Measurements from ENCODE around the gene COPG2. TPM values are rescaled to one million over a fixed set of nuclear protein-coding genes. Genes with fewer than 3 reads are reported as not detected.

The COPG2 gene
- total RNA-seq, 4 donors from 2014 or later = 9.5 to 47.5 (median 20.2) TPM

DNA sequence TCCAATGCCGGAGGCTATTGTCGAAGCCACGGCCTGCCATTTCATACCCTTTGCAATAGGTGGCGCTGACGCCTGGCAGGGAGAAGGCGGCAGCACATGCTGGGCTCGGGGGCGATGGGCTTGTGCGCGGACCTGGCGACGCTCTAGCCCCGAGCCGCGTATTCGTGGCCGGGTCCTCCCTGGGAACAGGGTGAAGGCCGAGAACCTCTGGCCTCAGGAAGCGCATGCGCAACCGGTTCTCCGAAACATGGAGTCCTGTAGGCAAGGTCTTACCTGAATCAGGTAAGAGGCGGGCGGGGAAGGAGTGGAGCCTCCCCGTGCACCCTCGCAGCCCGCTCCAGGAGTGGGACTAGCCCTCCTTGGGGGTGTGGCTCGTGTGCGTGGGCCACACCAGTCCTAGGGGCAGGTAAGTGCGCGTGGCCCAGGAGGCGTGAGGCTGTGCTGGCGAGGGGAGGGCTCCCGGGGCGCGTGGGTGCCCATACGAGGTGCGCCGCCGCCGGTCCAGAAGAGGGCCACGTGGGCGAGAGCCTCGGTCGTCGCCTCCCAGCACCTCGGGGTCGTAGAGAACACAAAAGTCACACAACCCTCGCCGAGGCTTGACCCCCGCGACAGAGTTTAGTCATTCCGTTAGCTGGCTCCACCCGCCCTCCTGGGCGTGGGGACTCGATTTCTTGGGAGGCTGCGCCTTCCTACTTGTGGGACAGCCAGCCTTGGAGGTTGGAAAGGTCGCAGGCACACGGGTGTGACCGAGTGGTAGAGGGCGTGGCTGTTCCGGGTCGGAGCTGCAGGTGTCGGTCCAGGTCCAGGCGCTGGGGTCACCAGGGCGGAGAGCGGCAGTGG, 182.2 kb downstream of the COPG2 start:
- no peak for TF ChIP-seq POLR2A (IDR thresholded peaks at IDR 0.05)
- TF ChIP-seq, protein P1, sequence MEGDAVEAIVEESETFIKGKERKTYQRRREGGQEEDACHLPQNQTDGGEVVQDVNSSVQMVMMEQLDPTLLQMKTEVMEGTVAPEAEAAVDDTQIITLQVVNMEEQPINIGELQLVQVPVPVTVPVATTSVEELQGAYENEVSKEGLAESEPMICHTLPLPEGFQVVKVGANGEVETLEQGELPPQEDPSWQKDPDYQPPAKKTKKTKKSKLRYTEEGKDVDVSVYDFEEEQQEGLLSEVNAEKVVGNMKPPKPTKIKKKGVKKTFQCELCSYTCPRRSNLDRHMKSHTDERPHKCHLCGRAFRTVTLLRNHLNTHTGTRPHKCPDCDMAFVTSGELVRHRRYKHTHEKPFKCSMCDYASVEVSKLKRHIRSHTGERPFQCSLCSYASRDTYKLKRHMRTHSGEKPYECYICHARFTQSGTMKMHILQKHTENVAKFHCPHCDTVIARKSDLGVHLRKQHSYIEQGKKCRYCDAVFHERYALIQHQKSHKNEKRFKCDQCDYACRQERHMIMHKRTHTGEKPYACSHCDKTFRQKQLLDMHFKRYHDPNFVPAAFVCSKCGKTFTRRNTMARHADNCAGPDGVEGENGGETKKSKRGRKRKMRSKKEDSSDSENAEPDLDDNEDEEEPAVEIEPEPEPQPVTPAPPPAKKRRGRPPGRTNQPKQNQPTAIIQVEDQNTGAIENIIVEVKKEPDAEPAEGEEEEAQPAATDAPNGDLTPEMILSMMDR (IDR thresholded peaks at IDR 0.05) = peak in 3 of 4 experiments; percentile 20 to 33 (median 29)
- no peak for DNase-seq
- H3K27ac ChIP-seq = peak overlapping the region in 1 of 2 donors; percentile 19

DNA sequence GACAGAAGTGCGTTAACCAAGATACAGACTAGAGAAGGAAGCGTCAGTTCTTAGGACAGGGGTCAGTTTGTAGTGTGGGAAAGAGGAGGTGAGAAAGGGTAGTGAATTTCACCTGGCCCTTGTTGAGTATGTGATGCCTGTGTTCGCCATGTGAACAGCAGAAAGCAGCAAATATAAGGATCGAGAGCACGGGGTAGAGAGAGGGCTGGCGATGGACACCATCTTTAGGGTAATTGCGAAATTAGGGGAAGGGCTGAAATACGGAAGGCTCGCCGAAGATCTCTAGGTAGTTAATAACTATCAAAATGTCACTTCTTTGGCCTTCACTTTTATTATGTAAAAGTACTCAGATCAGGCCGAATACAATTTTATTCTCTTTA, 182.8 kb downstream of the COPG2 start:
- intact Hi-C loops (cut with DNase I; ENCODE audit: low total_unique reads) = loop anchor here (10.0 kb wide), 1 partner anchor 211 kb away; no protein-coding TSS in a partner anchor
- H3K27me3 ChIP-seq = no peaks in the 10 kb centered on the region
- no peak overlapping the region for H3K27ac ChIP-seq
- H3K4me3 ChIP-seq = peak overlapping the region in 1 of 2 donors; percentile 25
- DNase-seq = no peak
- no peaks in the 10 kb centered on the region for H3K4me1 ChIP-seq
- no peak for TF ChIP-seq POLR2A (IDR thresholded peaks at IDR 0.05)
- H3K9me3 ChIP-seq = no peaks in the 10 kb centered on the region
- no peaks in the 10 kb centered on the region for H3K36me3 ChIP-seq

More for the DNA sequence above, 182.2 kb downstream of the COPG2 start:
- intact Hi-C loops (cut with DNase I; ENCODE audit: low total_unique reads) = loop anchor here (10.0 kb wide), 1 partner anchor 212 kb away; no protein-coding TSS in a partner anchor
- Histone ChIP-seq H3K4me1 (no peaks in the 10 kb centered on the region), H3K27me3 (no peaks in the 10 kb centered on the region), H3K36me3 (no peaks in the 10 kb centered on the region), H3K4me3 (peak overlapping the region; percentile 22 to 25), H3K9me3 (no peaks in the 10 kb centered on the region)

DNA sequence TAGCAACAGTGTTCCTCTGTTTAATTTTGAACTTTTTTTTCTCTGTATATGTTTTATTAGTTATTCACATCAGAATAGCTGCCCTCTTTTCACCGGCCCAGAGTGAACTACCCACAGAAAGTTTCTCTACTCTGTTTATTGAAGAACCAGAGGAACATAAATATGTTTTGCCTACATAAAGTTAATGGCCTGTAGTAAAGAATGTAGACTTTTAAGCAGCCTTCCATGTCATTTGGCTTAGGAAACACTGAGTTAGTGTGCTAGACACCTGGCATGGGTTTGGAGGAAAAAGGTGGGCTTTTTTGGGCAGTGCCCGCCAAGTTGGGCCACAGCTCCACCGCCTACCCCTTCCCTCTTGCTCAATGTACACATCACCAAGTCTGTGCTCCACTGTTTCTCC, 185.5 kb downstream of the COPG2 start:
- DNase-seq = no peak
- Histone ChIP-seq H3K4me3 (no peak overlapping the region), H3K27me3 (no peaks in the 10 kb centered on the region), H3K4me1 (no peaks in the 10 kb centered on the region), H3K36me3 (no peaks in the 10 kb centered on the region), H3K9me3 (peaks cover 0 to 5% of the 10 kb centered on the region in 2 donors), H3K27ac (no peak overlapping the region)
- intact Hi-C loops (cut with DNase I; ENCODE audit: low total_unique reads) = loop anchor here (10.0 kb wide), 1 partner anchor 208 kb away; no protein-coding TSS in a partner anchor
- TF ChIP-seq POLR2A (IDR thresholded peaks at IDR 0.05) = no peak
- TF ChIP-seq, protein P1 (IDR thresholded peaks at IDR 0.05) = no peak

DNA sequence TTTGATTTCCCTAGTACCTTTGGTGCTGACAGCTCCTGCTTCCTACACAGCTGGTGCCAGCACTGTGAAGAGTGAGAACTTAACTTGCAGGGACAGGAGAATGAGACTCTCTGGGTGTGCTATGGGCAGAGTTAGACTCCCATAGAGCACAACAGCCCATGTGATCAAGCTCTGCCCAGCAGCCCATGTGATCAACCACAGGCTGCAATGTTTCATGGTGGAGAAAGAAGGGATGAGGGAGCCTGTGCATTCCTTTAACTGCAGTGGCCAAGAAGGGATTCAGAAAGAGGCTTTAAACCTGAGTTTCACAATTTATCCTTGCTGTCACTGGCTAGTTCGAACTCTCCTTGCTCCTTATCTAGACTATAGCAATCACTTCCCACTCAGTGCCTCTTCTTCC, 186.7 kb downstream of the COPG2 start:
- H3K4me3 ChIP-seq = no peak overlapping the region
- DNase-seq = no peak

DNA sequence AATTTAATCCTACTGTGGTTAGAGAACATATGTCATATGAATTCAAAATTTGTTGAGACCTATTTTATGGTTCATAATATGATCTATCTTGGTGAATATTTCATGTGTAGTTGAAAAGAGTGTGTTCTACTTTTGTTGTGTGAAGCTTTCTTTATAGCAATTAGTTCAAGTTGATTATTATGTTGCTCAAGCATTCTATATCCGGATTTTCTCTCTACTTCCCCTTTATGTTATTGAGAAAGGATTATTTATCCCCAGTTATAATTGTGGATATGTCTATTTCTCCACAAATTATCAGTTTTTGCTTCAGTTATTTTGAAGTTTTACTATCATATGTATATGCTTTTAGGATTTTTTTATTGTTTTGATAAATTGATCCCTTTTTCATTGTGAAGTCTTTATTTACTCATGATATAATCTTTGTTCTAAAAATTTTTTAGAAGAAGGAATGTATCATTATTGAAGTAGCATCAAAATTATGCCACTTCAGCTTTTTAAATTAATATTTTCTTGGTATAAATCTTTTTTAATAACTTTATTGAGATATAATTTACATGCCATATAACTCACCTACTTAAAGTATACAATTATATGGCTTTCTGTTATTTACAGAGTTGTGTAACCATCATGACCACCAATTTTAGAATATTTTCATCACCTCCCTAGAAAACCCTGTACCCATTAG, 188.7 kb downstream of the COPG2 start:
- no peak overlapping the region for H3K4me3 ChIP-seq
- no peaks in the 10 kb centered on the region for H3K36me3 ChIP-seq
- DNase-seq = no peak
- peaks cover 0 to 8% of the 10 kb centered on the region in 2 donors for H3K9me3 ChIP-seq
- intact Hi-C loops (cut with DNase I; ENCODE audit: low total_unique reads) = loop anchor here (10.0 kb wide), 1 partner anchor 205 kb away; no protein-coding TSS in a partner anchor
- H3K27me3 ChIP-seq = no peaks in the 10 kb centered on the region
- H3K4me1 ChIP-seq = no peaks in the 10 kb centered on the region
- H3K27ac ChIP-seq = no peak overlapping the region
- no peak for TF ChIP-seq POLR2A (IDR thresholded peaks at IDR 0.05)
- TF ChIP-seq, protein P1 (IDR thresholded peaks at IDR 0.05) = no peak

More for the DNA sequence above, 186.7 kb downstream of the COPG2 start:
- Histone ChIP-seq H3K36me3 (no peaks in the 10 kb centered on the region), H3K9me3 (peaks cover 0 to 8% of the 10 kb centered on the region in 2 donors), H3K4me1 (no peaks in the 10 kb centered on the region), H3K27me3 (no peaks in the 10 kb centered on the region), H3K27ac (peak overlapping the region in 1 of 2 donors; percentile 47)
- TF ChIP-seq, protein P1 (IDR thresholded peaks at IDR 0.05) = no peak
- TF ChIP-seq POLR2A (IDR thresholded peaks at IDR 0.05) = no peak
- intact Hi-C loops (cut with DNase I; ENCODE audit: low total_unique reads) = loop anchor here (10.0 kb wide), 1 partner anchor 207 kb away; no protein-coding TSS in a partner anchor
